H9 (cell line): ENCODE measurements around the gene OTOGL. TPM values are rescaled to one million over a fixed set of nuclear protein-coding genes. Genes with fewer than 3 reads are reported as not detected.

Source experiments
- DNase-seq: peaks from one replicate; pipeline ENCODE4 v3.0.0-alpha.2; 2017
- H2AFZ ChIP-seq: one replicate; pipeline ENCODE4 v1.6.1; 2013; ENCODE audit warnings: mild to moderate bottlenecking, low read length, control low read depth, moderate library complexity
- H2AK5ac ChIP-seq: 2 replicates; pipeline ENCODE4 v1.6.1; 2013; ENCODE audit warnings: low read length, control low read depth, mixed read lengths; ENCODE audit not compliant: insufficient read length
- H2BK120ac ChIP-seq: one replicate; pipeline ENCODE4 v1.6.1; 2013; ENCODE audit warnings: low read depth, mild to moderate bottlenecking, low read length, control low read depth, inconsistent platforms; ENCODE audit not compliant: poor library complexity, severe bottlenecking
- H2BK12ac ChIP-seq: 2 replicates; pipeline ENCODE4 v1.6.1; 2013; ENCODE audit warnings: low read length, control low read depth, mixed read lengths, low read depth; ENCODE audit not compliant: insufficient read length
- H2BK15ac ChIP-seq: 2 replicates; pipeline ENCODE4 v1.6.1; 2013; ENCODE audit warnings: low read depth, low read length, control low read depth
- H2BK20ac ChIP-seq: one replicate; pipeline ENCODE4 v1.6.1; 2013; ENCODE audit warnings: low read depth, mild to moderate bottlenecking, low read length, control low read depth, inconsistent platforms; ENCODE audit not compliant: poor library complexity, severe bottlenecking
- H2BK5ac ChIP-seq: 2 replicates; pipeline ENCODE4 v1.6.1; 2013; ENCODE audit warnings: low read length, control low read depth, mixed read lengths; ENCODE audit not compliant: insufficient read length
- H3K14ac ChIP-seq: 2 replicates; pipeline ENCODE4 v1.6.1; 2013; ENCODE audit warnings: low read length, control low read depth; ENCODE audit not compliant: insufficient read depth
- H3K18ac ChIP-seq: 2 replicates; pipeline ENCODE4 v1.6.1; 2013; ENCODE audit warnings: low read depth, mild to moderate bottlenecking, mixed read lengths, low read length, control low read depth; ENCODE audit not compliant: insufficient read length
- H3K23ac ChIP-seq: 2 replicates; pipeline ENCODE4 v1.6.1; 2013; ENCODE audit warnings: low read length, control low read depth, mixed read lengths, low read depth; ENCODE audit not compliant: insufficient read length
- H3K23me2 ChIP-seq: 2 replicates; pipeline ENCODE4 v1.6.1; 2013; ENCODE audit warnings: low read depth, mild to moderate bottlenecking, mixed read lengths, low read length, control low read depth; ENCODE audit not compliant: insufficient read length, poor library complexity, severe bottlenecking
- H3K27ac ChIP-seq: 2 replicates; pipeline ENCODE4 v1.5.1; 2013; ENCODE audit warnings: low read length, control low read depth, mixed read lengths, low read depth; ENCODE audit not compliant: insufficient read length
- H3K27me3 ChIP-seq: 2 replicates; pipeline ENCODE4 v1.6.1; 2013; ENCODE audit warnings: low read length, control low read depth, inconsistent platforms; ENCODE audit not compliant: insufficient read depth
- H3K4ac ChIP-seq: 2 replicates; pipeline ENCODE4 v1.6.1; 2013; ENCODE audit warnings: low read depth, mild to moderate bottlenecking, control low read depth, inconsistent platforms, low read length, moderate library complexity
- H3K4me1 ChIP-seq: 2 replicates; pipeline ENCODE4 v1.6.1; 2013; ENCODE audit warnings: low read length, control low read depth, inconsistent platforms; ENCODE audit not compliant: insufficient read depth
- H3K4me2 ChIP-seq: 2 replicates; pipeline ENCODE4 v1.6.1; 2013; ENCODE audit warnings: low read length, control low read depth, mixed read lengths; ENCODE audit not compliant: insufficient read length, insufficient read depth
- H3K56ac ChIP-seq: 2 replicates; pipeline ENCODE4 v1.6.1; 2013; ENCODE audit warnings: low read depth, mild to moderate bottlenecking, mixed read lengths, low read length, control low read depth; ENCODE audit not compliant: insufficient read length
- H3K79me1 ChIP-seq: 2 replicates; pipeline ENCODE4 v1.6.1; 2013; ENCODE audit warnings: low read depth, mild to moderate bottlenecking, moderate library complexity, low read length, control low read depth, inconsistent platforms; ENCODE audit not compliant: insufficient read depth, poor library complexity, severe bottlenecking
- H3K79me2 ChIP-seq: 2 replicates; pipeline ENCODE4 v1.6.1; 2013; ENCODE audit warnings: low read length, control low read depth, inconsistent platforms; ENCODE audit not compliant: insufficient read depth
- H3K9ac ChIP-seq: 2 replicates; pipeline ENCODE4 v1.6.1; 2013; ENCODE audit warnings: low read length, control low read depth, mixed read lengths; ENCODE audit not compliant: insufficient read length; ENCODE audit errors: extremely low read depth
- H3K9me3 ChIP-seq: one replicate; pipeline ENCODE4 v1.6.1; 2013; ENCODE audit warnings: low read depth, low read length, inconsistent platforms; ENCODE audit not compliant: control insufficient read depth
- H3T11ph ChIP-seq: one replicate; pipeline ENCODE4 v1.6.1; 2013; ENCODE audit warnings: mild to moderate bottlenecking, low read length, control low read depth, inconsistent platforms
- H4K20me1 ChIP-seq: one replicate; pipeline ENCODE4 v1.6.1; 2013; ENCODE audit not compliant: control insufficient read depth, insufficient read length, insufficient read depth
- H4K5ac ChIP-seq: 2 replicates; pipeline ENCODE4 v1.6.1; 2013; ENCODE audit warnings: low read depth, mild to moderate bottlenecking, mixed read lengths, low read length, control low read depth; ENCODE audit not compliant: insufficient read length
- H4K8ac ChIP-seq: replicated peaks from 2 replicates; pipeline ENCODE4 v1.6.1; 2013; ENCODE audit warnings: low read length, control low read depth, mixed read lengths, low read depth; ENCODE audit not compliant: insufficient read length
- H4K91ac ChIP-seq: 2 replicates; pipeline ENCODE4 v1.6.1; 2013; ENCODE audit warnings: low read depth, mild to moderate bottlenecking, moderate library complexity, mixed read lengths, low read length, control low read depth; ENCODE audit not compliant: insufficient read length
- H3K27ac Mint-ChIP-seq, 3 experiments: 2 replicates in 2 of 3; 3 replicates in 1 of 3; pipeline ENCODE4 v1.8.0; 2020 to 2021; ENCODE audit warnings: mixed read lengths in 3 of 3, mild to moderate bottlenecking in 1 of 3, moderate library complexity in 1 of 3
- H3K27me3 Mint-ChIP-seq: 2 replicates; pipeline ENCODE4 v1.8.0; 2021; ENCODE audit warnings: low read depth, mild to moderate bottlenecking, moderate library complexity, mixed read lengths
- H3K36me3 Mint-ChIP-seq, 3 experiments: 2 replicates in 2 of 3; 3 replicates in 1 of 3; pipeline ENCODE4 v1.8.0; 2020 to 2021; ENCODE audit warnings: low read depth in 3 of 3, mixed read lengths in 3 of 3; ENCODE audit not compliant: insufficient read depth in 1 of 3
- H3K4me1 Mint-ChIP-seq, 2 experiments: 2 replicates each; pipeline ENCODE4 v1.8.0; 2020; ENCODE audit warnings: mixed read lengths in 2 of 2
- H3K4me3 Mint-ChIP-seq, 2 experiments: 2 replicates in 1 of 2; 3 replicates in 1 of 2; pipeline ENCODE4 v1.8.0; 2020 to 2021; ENCODE audit warnings: mild to moderate bottlenecking in 2 of 2, mixed read lengths in 2 of 2, moderate library complexity in 1 of 2
- H3K9me3 Mint-ChIP-seq, 2 experiments: 2 replicates in 1 of 2; 3 replicates in 1 of 2; pipeline ENCODE4 v1.8.0; 2020; ENCODE audit warnings: mild to moderate bottlenecking in 2 of 2, mixed read lengths in 2 of 2, moderate library complexity in 1 of 2
- CTCF ChIP-seq: fragments of 200-600 bp; sonication (generic); conservative IDR thresholded peaks from 3 replicates; pipeline ENCODE4 v1.8.0; 2021; ENCODE audit warnings: antibody characterized with exemption, mild to moderate bottlenecking
- WGBS: extraction: QIAGEN DNeasy Blood & Tissue Kit; methylation state at CpG from one replicate; pipeline ENCODE4 v1.1.7; 2013; ENCODE audit warnings: missing lambda C conversion rate, low lambda C conversion rate, mixed read lengths; ENCODE audit not compliant: insufficient read length; ENCODE audit errors: extremely low coverage; 5-methylcytosine and 5-hydroxymethylcytosine counted together
- total RNA-seq: library from RNA; stranded (reverse); gene quantifications from 2 replicates; pipeline ENCODE4 v1.2.1, GENCODE V29; 2021

Gene OTOGL
- total RNA-seq, 1 experiment from 2014 or later: 0.11 TPM

- H3K27me3 Mint-ChIP-seq: no peaks in the 10 kb centered on the region; the same call in 1 of the 2 replicates
- no peak overlapping the region for H2BK12ac ChIP-seq
- H4K91ac ChIP-seq: no peak overlapping the region
- H2BK5ac ChIP-seq: no peak overlapping the region
- no peak for TF ChIP-seq CTCF
- H3K9me3 Mint-ChIP-seq: no peaks in the 10 kb centered on the region; a peak in 1 of 5 replicates
- H3K23me2 ChIP-seq: no peaks in the 10 kb centered on the region
- no peak overlapping the region for H3K27ac Mint-ChIP-seq
- no peaks in the 10 kb centered on the region for H4K20me1 ChIP-seq
- H3K9ac ChIP-seq: no peak overlapping the region
- no peak overlapping the region for H3T11ph ChIP-seq
- no peaks in the 10 kb centered on the region for H3K36me3 Mint-ChIP-seq
- H3K27ac ChIP-seq: no peak overlapping the region
- DNase-seq: no peak
- H3K4ac ChIP-seq: no peak overlapping the region
- H2AK5ac ChIP-seq: no peak overlapping the region
- no peaks in the 10 kb centered on the region for H3K9me3 ChIP-seq
- H4K8ac ChIP-seq: no peak overlapping the region
- H3K14ac ChIP-seq: no peak overlapping the region
- H3K79me1 ChIP-seq: no peaks in the 10 kb centered on the region
- H3K18ac ChIP-seq: no peak overlapping the region
- H3K79me2 ChIP-seq: no peaks in the 10 kb centered on the region
- H3K27me3 ChIP-seq: no peaks in the 10 kb centered on the region
- H4K5ac ChIP-seq: no peak overlapping the region
- H3K4me2 ChIP-seq: no peak overlapping the region
- no CpG with 5 or more reads among the region's 8 CpGs for WGBS
- no peaks in the 10 kb centered on the region; the same call in 1 of the 2 replicates for H3K4me1 ChIP-seq
- no peak overlapping the region for H2BK15ac ChIP-seq
- no peak overlapping the region for H3K56ac ChIP-seq
- H2BK120ac ChIP-seq: no peak overlapping the region
- peaks cover 7 to 13% of the 10 kb centered on the region in 2 experiments for H3K4me1 Mint-ChIP-seq
- H3K4me3 Mint-ChIP-seq: no peak overlapping the region
- H3K23ac ChIP-seq: no peak overlapping the region
- no peak overlapping the region for H2AFZ ChIP-seq
- H2BK20ac ChIP-seq: no peak overlapping the region
Measured at GRCh38 chr12:80087486-80088213, 11.7 kb upstream of the OTOGL start.
